NCI-H1436 (cell line): ENCODE data around the gene LPP.

Experiments used
- DNase-seq: peaks from one replicate; lab custom pipeline; 2025; lab: John Stamatoyannopoulos, UW

The LPP gene

DNA sequence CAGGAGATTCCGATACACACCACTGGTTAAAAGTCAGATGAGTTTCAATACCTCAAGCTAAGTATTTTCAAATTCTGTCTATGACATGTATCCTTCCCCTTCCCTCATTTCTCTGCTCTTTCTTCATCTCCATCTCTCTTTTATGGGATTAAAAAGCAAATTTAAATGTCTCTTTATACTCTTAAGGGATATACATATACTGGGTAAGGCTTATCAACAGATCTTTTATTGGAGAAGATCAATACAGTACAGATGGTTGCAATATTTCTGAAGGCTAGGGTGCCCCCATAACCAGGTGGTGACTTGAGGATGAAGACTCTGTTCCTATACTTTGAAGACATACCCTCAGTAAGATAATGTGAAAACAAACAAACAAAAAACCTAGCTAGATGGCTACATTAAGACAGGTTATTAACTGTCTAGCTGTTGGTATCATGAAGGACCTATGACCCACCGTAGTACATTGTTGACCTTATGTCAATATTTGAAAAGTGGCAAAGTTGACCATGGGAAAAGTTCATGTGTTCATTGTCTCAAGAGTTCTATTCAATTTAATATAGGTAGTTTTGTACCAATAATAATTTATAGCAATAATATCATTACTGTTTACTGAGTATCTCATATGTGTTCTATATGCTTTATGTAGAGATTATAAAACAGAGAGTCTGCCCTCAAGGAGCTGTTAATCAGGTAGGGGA, 319.8 kb downstream of the LPP start:
- no peak for DNase-seq

DNA sequence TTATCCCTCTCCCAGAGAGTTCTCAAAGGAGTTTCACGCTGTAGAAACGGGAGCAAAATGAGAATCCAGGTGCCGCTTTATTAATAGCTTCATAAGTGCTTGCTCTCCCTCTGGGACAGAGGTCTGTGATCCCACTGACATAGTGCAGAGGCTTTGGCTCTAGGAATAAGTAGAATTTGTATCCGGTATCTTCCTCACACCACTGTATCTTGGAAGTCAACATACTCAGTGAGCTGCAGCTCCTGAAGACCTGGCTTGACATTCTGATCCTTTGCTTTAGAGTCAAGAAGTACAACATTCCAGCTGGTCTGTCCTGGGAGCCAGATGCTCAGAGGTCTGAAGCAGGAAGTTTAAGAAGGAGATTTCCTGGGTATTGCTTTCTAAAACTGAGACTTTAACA, 323.0 kb downstream of the LPP start:
- no peak for DNase-seq

DNA sequence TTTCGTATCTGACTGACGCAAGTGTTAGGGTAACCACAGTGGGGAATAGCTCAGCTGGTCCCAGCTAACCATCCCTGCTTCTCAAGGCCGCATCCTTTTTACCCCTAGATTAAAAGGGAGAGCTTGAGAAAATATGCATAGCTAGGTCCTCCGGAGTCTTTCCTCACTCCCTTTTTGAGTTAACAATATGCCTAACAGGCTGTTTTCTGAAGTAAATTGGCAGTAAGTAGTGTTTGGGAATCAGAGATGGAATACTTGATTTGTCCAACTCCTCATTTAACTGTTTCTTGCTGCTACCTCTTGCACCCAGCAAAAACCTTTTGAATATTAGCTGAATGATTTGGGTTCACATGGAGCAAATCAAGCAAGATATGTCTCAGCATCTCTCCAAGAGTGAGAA, 326.1 kb downstream of the LPP start:
- DNase-seq: no peak

DNA sequence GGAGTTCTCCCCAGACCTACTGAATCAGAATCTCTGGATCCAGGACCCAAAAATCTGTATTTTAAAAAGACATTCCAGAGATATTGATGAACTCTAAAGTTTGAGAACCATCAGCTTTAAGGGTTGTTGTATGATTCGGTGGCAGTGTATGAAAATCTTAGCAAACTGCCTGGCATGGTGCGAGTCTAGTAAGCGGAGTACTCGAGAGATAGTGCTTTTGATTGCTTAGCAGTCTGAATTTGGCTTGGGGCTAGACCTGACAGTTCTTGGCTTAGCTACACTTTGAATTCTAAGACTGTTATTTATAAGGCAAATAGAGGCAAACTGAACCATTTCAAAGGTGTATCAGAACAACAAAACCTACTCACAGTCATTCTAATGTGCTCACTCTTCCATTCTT, 329.0 kb downstream of the LPP start:
- no peak for DNase-seq

DNA sequence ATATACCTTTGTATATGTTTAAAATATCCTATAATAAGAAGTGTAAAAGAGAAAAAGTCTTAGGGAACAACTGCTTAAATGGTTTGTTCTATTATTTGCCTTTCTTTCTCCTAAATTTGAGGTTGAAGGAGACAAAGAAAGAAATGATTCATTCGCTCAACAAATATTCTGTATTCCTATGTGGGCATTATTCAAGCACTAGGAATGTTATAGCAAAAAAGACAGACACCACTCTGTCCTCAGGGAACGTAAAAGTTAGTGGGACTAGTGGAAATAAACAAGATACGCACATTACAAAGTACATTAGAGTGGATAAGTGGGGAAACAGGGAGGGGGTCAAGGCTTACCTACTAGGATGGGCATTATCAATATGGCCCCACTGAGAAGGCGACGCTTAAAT, 332.2 kb downstream of the LPP start:
- no peak for DNase-seq

DNA sequence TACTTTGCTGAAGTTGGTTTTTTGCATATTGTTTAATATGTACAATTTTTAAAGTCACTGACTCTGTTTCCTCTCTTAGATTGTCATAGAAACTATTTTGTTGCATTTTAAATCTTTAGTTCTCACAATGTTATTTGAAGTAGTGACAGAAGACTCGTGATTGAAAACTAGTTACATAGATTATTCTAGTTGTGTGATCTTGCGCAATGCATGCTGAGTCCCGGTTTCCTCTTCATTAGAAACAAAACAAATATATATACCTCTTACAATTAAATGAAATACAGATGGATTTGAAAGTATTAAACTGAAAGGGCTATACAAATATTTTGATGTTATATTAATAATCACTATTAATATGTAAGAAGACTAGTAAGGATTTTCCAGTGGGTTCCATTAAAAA, 333.0 kb downstream of the LPP start:
- DNase-seq: no peak

DNA sequence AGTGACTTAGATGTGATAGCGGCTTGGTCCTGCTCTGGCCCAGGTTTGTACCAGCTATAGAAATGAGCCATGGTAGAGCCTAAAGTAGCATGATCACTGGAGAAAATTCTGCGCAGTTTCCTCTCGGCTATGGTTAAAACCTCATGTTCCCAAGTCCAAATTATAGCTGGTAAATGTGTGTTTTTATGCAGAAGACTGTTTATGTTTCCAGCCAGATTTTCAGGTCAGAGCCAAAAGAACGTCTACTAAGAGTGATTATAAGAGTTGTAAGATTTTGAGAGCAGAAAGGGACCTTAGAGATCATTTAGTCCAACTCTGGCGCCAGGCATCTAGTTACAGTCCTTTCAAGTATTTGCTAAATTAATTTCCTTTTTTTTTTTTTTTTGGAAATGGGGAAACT, 333.7 kb downstream of the LPP start:
- DNase-seq: no peak

DNA sequence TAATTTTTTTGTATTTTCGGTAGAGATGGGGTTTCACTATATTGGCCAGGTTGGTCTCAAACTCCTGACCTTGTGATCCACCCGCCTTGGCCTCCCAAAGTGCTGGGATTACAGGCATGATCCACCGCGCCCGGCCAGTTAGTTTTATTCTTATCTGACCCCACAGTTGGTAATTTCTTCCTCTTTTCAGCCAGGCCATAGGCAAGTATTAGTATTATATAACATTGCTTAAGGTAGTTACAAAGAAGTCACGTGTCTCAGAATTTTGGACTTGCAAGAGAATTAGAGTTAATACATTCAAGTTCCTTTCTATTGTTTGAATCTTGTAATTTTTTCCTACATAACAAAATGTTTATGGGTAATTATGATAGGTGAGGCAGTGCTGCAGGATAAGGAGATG, 334.8 kb downstream of the LPP start:
- DNase-seq: no peak

DNA sequence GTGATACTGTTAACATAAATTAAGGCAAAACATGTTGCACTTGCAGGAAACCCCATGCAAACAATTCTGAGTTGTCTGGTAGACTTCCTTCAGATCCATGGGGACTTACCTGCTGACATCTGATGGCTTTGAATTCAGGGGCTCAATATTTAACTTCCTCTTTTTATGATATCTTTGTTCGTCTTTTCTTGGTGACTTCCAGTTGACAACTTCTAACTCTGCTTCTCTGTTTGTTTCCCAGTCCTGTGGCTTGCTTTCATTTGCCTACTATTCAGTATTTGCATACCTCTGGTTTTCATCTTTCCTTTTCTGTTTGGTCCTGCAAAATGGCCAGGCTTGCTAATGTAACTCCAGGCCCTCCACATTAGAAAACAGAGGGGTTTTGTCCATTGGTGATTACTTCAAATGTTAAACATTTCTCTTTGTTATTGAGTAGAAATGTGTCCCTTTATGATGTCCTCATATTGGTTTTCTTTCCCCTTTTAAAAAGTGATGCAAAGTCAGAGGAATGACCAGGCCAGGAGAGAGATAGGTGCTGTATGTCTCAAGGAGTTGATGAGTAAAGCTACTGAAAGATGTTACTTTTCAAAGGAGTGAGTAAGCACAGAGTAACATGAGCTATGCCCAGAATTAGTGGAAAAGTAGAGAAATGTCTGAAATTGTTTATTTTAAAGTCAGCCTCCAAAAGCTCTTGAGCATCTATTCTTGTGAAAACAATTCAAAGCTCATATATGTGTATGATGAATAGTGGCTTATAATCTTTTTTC, 335.9 kb downstream of the LPP start:
- no peak for DNase-seq

DNA sequence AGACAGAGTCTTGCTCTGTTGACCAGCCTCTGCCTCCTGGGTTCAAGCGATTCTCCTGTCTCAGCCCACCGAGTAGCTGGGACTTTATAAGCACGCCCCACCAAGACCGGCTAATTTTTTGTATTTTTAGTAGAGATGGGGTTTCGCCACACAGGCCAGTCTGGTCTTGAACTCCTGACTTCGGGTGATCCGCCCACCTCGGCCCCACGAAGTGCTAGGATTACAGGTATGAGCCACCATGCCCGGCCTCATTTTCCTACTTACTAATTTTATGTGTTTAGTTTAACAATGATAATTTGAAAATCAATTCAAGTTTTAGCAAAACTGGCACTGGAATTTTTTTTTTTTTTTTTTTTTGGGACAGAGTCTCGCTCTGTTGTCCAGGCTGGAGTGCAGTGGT, 336.5 kb downstream of the LPP start:
- no peak for DNase-seq

DNA sequence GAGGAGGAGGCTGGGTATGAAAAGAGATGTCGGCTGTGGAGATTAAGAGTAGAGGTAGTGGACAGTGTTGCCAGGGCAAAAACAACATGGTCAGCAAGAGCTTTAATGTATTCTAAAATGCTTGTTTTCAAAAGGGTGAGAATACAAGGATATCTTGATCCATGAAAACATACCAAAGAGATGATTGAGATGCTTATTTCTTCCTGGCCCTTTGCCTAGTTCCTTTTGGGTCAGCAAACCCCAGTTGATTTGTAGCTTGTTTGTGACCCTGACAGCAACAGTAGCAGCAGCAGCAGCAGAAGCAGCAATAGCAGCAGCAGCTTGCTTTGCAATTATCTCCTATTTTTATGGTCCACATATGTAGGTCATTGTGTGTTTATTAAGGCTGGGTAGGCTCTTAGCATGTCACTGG, 337.3 kb downstream of the LPP start:
- DNase-seq: no peak

DNA sequence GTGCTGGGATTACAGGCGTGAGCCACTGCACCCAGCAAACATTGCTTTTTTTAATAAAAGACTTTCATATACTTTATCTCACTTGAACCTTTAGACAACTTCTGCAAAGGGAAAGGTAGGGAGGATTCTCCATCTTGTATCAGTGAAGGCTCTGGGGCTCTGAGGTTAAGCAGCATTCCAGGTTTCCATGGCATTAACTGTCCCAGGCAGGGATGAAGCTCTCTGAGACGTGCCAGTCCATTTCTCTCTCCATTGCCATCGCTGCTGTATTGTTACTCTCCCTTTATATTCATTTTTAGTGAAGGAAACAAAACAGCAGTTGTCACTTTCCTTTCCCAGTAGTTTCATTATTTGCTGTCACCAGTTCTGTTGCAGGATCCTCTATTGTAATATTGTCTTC, 342.4 kb downstream of the LPP start:
- DNase-seq: no peak

DNA sequence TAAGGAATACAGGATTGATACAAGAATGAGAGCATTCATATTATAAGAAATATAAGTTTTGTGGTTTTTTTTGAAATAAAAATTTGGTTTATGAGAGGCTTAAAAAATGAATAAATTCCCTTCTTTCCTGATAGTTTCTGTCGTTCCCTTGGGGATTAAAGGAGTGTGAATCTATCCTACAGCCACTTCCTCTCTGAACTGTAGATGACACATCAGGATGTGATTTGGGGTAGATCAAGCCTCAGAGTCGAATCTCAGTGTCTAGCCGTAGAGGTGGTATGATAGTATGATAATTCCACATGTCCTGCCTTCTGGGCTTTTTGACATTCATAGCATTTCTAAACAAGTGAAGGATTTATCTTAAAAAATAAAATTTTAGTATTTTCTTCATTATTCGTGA, 343.1 kb downstream of the LPP start:
- no peak for DNase-seq

DNA sequence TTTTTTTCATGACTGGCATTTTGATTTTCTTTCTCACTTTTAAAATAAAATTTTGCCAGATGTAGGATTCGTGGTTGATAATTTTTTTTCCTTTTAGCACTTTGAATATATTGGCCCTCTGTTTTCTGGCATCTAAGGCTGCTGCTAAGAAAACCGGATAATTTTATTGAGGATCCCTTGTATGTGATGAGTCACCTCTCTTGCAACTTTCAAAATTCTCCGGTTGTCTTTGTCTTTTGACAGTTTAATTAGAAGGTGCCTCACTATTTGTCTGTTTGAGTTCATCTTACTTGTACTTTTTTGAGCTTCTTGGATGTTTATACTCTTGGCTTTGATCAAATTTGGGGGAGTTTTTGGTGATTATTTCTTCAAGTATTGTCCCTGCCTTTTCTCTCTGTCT, 349.7 kb downstream of the LPP start:
- no peak for DNase-seq

DNA sequence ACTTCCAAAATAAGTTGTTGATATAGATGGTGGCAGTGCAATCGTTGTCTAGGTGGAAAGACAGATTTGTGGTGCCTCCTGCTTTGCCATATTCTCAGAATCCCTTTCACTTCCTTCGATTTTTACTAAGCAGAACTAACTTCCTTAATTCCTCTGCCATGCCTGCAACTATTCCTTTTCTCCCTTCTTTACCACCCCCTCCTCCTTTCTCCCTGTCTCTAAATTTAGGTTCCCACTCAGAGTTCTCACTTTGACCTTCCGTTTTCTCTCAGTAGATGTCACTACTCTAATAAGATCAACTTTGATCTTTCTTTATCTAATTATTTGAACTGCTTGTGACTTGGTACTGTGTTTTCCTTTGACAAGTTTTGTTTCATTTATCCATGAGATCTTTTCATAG, 351.2 kb downstream of the LPP start:
- no peak for DNase-seq

DNA sequence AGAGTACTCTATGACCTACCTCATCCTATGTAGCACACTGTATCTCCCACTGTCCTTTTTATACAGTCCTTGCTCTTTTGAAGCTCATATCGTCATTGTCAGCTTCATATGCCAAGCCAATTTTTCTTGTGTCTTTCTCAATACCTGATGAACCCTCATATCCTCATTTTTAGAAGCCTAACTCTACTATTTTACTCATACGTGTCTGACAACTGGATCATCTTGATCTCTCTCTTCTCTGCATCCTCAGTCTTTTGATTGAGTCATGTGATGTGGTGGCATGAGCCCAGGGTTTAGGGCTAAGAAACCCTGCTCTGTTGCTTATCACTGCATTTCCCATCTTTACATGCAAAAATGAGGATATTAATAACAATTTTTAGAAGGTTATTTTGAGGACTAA, 352.0 kb downstream of the LPP start:
- no peak for DNase-seq

DNA sequence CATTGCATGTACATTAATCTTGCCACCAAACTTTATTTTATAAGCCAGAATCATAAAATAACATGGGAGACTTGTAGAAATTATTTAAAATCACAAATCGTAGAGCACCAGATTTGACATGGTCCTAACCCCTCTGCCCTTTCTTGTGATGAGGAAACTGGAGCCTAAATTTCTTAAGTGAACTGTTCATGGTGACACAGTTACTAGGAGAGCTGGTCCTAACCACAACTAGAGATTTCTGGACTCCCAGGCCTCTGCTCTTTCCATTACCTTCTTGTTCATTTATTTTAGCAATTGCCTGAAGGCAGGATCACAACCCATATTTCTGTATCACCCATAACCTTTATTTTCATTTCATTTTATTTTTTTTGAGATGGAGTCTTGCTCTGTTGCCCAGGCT, 352.5 kb downstream of the LPP start:
- no peak for DNase-seq

DNA sequence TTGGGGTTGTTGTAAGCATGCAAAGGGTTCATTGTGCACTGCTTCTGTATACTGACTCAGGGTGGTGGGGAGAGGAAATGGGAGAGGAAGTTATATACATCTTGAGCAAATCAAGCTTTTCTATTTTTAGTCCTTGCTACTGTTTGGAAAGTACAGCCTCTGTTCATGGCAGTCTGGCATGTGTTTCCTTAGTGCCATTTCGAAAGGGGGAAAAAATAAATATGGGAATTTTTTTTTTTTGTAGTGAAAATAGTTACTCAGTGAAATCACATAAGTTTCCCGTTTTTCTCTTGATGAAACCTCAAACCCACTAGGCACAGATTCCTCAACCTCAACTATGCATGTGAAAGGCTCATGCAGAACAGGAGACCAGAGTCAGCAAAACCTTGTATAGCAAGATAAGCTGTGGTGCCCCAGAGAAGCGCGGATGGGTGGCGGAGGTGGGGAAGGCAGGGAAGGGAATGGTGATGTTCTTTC, 353.3 kb downstream of the LPP start:
- no peak for DNase-seq

DNA sequence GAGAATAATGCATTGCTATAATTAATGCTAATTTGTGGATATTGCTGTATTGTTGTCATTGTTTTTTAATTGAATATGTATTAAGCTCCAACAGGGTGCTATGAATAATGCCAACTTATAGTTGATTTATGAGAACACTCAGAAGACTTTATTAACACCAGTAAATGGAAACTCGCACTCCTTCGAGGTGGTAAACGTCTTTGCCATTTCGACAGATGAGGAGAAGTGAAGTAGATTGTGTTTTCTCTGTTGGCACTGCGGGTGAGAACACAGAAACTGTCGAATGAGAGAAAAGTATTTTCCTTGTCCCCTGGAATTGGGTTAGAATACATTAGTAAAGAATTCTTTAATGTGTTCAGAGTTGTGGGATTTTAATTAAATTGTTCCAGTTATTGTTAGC, 354.5 kb downstream of the LPP start:
- DNase-seq: no peak

DNA sequence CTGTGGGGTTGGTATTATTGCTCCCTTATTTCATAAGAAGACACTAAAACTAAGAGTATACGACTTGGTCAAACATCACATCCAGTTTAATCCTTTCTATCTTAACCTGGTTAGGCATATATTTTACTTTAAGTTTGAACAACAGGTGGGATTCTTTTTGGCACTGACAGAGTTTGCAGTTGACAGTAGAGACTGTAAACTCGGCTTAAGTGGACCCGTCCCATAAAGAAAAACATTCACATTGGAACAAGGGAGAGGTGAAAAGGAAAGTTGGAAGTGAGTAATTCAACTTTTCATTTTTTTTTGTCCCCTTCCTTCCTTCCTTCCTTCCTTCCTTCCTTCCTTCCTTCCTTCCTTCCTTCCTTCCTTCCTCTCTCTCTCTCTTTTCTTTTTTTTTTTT, 355.4 kb downstream of the LPP start:
- no peak for DNase-seq

DNA sequence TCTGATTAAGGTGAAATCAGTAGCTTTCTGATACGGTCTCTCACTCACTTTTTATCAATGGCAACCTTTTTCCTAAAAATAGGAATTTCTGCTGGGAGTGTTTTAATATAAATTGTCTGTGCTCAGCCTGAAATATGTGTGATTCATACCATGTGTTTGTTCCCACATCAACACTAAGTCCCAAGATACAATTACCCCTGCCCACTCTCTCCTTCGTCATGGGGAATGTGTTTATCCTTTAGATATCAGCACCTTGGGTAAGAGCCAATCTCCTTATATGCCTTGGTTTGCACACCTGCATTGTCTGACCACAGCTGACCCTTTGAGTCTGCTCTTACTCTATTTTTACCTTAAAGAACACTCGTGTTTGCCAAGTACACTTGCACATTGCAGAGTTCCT, 356.4 kb downstream of the LPP start:
- no peak for DNase-seq

DNA sequence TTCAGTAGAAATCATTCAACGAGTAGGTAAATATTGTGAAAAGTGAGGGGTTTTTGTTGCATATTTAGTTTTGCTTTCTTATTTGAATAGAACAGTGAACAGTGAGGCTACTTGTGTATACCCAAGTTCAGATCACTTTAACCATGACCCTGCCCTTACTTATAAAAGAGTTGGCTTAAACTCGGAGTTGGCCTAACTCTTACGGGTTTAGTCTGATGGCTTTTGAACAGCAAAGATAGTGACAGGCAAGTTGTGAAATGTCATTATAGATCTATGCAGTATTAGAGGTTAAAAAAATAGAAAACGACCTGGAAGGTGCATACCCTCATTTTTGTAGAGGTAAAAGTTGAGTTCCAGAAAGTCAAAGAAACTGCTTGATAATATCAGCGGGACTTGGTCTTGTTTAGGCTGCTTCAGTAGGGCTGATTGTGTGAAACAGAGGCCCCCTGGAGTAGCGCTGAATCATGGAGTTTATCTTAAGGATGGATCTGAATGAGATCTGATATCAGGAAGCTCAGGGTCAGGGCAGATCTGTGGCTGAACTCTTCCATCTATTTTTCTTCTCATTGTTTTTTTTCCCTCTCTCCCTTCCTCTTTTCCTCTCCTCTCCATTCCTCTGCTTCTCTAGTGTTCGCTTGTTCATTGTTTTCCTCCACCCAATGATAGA, 359.8 kb downstream of the LPP start:
- DNase-seq: no peak

DNA sequence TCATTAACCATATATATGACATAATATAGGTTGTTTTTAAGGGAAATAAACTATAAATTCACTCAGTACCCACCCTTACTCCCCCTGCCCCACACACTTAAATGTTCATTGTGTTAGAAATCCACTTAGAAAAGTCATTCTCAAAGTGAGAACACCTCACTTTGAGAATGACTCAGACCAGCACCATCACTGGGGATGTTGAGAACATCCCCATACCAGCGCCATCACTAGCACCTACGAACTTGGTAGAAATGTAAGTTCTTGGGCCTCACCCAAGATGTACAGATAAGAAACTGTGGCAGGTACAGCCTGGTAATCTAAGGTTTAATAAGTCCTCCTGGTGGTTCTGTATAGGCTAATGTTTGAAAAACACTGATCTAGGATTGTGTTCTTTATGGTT, 362.6 kb downstream of the LPP start:
- no peak for DNase-seq
